Activated CD4-positive, alpha-beta T cell treated with anti-CD3 and anti-CD28 coated beads, Interleukin-2, amount 50 U/mL, for 48 hours (primary cell): ENCODE data around the gene DTX3L.
"Not testable (repeated sequence)": the region's sequence is repeated elsewhere in the genome, so short reads cannot be mapped to it uniquely, and the experiment has no call there.

ENCODE experiments used
- DNase-seq, 2 experiments: peaks; one replicate each; pipeline ENCODE4 v3.0.0-alpha.2; 2020

Gene DTX3L

DNA sequence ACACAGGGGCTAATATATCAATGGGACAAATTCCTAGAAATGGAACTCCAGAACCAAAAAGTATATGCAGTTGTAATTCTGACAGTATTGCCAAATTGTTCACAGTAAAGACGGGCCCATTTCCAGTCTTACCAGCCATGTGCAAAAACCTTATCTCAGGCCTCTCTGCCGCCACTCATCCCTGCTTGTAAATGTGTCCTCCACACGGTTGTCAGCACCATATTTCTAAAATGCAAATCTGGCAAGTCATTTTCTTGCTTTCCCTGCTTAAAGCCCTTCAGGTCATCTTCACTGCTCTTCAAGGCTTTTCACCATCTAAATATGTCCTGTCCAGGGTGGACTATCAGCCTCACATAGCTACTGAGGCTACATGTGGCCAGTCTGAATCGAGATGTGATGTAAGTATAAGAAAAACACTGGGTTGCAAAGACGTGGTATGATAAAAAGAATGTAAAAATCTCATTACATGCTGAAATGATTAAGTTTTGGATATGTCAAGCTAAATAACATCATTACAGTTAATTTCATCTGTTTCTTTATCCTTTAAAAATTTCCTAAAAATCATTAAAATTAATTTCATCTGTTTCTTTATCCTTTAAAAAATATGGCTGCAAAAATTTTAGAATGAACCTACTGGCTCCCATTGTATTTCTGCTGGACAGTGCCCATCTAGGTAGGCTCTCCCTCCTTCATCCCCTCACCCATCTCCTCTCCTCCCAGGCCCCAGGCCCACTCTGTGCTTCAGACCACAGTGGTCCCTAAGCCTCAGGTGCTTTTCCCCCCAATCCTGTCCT, 1.0 kb upstream of the DTX3L start:
- DNase-seq, result no peak

DNA sequence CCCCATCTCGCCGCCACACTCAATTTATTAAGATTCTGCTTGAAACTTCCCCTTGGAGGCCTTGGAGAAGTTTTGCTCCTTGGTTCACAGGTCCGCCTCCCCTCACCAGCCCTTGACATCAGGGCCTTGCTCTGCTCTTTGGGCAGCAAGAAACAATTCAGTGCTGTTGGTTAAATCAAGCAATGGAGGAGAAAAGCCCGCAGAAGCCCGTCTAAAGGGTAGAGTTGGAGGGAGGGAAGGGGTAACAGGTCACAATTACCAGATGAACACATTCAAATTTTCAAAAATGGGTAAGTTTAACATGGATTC, 467 bp upstream of the DTX3L start:
- peak in 1 of 2 experiments; percentile 36 for DNase-seq

DNA sequence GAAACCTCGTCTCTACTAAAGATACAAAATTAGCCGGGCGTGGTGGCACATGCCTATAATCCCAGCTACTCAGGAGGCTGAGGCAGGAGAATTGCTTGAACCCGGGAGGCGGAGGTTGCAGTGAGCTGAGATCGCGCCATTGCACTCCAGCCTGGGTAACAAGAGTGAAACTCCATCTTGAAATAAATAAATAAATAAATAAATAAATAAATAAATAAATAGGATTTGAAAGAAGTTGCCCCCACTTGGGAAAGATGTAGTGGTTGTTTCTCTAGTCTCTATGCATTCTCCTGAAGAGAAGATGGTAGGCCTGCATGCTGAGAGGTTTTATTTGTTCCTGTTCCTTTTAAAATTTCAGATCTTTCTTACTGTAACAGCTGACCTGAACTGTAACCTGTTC, 4.0 kb downstream of the DTX3L start:
- not testable (repeated sequence) for DNase-seq

DNA sequence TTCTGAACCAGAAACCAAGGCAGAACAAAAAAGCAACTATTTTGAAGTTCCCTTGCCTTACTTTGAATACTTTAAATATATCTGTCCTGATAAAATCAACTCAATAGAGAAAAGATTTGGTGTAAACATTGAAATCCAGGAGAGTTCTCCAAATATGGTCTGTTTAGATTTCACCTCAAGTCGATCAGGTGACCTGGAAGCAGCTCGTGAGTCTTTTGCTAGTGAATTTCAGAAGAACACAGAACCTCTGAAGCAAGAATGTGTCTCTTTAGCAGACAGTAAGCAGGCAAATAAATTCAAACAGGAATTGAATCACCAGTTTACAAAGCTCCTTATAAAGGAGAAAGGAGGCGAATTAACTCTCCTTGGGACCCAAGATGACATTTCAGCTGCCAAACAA, 4.6 kb downstream of the DTX3L start:
- DNase-seq, result no peak

DNA sequence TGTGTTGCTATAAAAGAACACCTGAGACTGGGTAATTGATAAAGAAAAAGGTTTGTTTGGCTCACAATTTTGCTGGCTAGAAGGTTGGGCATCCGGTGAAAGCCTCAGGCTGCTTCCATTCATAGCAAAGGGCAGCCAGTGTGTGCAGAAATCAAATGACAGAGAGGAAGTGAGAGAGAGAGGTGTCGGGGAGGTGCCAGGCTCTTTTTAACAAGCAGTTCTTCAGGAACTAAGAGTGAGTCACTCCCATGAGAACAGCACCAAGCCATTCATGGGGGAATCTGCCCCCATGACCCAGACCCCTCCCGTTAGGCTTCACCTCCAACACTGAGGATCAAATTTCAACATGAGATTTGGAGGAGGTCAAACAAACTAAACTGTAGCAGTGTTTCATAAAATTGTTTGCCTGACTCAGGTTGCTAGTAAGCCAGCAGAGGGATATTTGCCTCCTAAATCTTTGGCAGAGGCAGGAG, 8.8 kb downstream of the DTX3L start:
- peak in 1 of 2 experiments; percentile 43 for DNase-seq

DNA sequence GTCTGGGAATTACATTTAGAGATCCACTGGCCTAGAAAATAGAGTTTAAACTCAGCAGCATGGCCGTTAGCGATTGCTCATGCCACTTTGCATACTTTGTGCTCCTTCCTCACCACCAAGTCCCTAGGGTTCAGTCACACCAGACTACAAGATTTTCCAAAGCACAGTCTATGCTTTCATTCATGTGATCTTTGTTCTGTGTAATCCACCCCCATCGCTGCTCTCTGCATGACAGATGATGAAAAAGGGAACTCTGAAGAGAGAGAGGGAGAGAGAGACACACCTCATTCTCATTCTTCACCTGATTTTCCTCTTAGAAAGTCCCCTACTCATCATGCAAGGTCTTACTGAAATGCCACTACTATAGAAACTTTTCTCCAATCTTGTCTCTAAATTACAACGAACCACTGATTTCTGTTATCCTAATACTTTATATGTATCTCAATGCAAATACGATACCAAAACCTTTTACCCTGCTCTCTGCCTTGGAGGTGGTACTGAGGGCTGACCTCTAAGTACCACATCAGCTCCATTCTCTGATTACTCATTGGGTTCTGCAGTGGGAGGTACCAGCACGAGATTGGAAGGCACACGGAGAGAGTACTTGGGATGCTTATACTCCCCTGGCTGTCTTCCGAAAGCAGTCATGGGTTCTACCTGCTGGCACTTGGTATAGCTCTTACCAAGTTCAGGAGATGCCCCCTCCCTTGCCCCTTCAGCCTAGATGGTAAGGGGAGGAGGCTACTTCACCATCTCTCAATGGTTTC, 12.2 kb downstream of the DTX3L start:
- peak; percentile 56 to 73 for DNase-seq

DNA sequence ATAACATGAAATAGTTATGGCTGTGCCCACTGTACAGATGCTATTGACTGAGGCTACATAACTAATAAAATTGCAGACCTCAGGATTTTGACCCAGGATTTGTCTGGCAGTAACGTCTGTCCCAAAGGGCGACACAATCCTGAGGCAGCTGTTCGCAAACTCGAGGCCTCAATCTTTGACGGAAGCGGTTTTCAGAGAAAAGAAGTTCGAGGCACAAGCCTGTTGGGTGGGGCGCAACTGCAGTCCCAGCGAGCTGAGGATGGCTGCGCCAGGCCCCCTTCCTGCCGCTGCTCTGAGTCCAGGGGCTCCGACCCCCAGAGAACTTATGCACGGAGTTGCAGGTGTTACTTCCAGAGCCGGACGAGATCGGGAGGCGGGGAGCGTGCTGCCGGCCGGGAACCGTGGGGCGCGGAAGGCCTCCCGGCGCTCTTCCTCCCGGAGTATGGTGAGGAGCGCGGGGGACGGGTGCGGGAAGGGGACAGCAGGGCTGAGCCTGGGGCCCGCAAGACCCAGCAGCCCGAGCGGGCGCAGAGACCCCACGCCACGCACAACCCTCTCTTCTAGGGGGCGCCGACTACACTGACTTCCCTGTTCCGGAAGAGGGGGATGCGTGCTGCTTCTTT, 13.4 kb downstream of the DTX3L start, which contains the start of gene PARP15:
PARP15 (plus strand) TSS at position 242 of the 623 bp plus-strand sequence; CDS start at position 260, 18 bp downstream.
- DNase-seq, result peak; percentile 48 to 58

DNA sequence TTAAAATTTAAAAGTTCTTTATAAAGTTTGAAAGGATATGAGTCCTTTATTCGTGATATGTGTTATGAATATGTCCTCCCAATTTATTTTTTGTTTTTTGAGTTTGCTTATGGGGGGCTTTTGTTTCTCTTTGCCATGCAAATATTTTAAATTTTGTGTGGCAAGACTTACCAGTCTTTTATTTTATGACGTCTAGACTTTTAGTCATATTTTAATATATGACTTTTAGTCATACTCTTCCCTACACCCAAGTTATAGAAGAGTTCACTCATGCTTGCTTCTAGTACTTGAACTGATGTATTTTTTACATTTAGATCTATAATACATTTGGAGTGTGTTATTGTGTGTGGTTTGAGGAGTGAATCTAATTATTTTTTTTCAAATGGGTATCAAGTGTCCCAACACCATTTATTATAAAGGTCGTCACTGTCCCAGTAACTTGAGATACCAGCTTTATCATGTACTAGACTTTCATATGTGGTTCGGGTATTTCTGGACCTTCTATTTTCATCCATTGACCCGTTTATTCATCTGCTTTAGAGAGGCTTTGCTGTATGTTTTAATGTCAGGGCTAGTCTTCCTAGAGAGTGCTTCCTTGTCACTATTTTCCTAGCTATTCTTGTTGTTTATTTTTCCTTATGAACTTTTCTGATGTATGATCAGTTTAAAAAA, 14.1 kb downstream of the DTX3L start:
- no peak for DNase-seq

DNA sequence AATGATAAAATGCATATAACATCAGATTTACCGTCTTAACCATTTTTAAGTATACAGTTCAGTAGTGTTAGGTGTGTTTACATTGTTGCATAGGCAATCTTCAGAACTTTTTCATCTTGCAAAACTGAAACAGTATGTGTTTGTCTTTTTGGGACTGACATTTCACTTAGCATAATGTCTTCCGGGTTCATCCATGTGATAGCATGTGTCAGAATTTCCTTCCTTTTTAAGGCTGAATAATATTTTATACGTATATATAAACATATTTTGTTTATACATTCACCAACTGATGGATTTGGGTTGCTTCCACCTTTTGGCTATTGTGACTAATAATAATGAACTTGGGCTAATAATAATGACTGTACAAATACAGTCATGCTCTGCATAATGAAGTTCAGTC, 16.3 kb downstream of the DTX3L start:
- no peak for DNase-seq

DNA sequence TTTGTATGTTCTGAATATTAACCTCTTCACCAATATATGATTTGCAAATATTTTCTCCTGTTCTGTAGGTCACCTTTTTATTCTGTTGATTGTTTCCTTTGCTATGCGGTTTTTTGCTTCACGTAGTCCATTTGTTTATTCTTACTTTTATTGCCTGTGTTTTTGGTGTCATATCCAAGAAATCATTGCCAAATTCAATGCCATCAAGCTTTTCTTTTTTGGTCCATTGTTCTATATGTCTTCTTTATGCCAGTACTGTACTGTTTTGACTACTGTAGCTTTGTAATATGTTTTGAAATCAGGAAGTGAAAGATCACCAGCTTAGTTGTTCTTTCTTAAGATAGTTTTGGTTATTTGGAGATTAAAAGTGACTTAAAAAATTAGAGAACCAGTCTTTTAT, 17.5 kb downstream of the DTX3L start:
- DNase-seq, result no peak

DNA sequence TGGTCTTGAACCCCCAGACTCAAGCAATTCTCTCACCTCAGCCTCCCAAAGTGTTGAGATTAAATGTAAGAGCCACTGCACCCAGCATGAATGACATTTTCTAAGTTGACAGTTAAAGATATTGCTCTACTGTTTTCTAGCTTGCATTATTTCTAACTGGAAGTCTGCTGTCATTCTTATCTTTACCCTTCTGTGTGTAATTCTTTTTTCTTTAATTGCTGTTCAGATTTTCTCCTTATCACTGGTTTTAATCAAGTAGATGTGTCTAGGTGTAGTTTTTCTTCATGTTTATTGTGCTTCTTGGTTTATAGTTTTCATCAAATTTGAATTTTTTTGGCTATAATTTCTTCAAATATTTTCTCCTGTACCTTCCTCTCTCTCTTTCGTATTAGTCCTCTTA, 18.3 kb downstream of the DTX3L start:
- DNase-seq, result no peak

DNA sequence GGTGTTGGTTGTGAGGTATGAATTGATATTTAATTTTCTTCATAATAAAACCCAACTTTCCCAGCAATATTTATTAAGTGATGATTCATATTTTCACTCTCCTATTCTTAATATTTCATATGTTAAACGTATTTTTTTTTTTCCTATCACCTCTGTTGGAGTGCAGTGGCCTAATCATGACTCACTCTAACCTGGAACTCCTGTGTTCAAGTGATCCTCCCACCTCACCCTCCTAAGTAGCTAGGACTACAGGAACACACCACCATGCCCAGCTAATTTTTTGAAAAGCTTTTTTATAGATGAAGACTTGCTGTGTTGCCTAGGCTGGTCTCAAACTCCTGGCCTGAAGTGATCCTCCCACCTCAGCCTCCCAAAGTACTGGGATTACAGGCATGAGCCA, 22.0 kb downstream of the DTX3L start:
- DNase-seq, result no peak

DNA sequence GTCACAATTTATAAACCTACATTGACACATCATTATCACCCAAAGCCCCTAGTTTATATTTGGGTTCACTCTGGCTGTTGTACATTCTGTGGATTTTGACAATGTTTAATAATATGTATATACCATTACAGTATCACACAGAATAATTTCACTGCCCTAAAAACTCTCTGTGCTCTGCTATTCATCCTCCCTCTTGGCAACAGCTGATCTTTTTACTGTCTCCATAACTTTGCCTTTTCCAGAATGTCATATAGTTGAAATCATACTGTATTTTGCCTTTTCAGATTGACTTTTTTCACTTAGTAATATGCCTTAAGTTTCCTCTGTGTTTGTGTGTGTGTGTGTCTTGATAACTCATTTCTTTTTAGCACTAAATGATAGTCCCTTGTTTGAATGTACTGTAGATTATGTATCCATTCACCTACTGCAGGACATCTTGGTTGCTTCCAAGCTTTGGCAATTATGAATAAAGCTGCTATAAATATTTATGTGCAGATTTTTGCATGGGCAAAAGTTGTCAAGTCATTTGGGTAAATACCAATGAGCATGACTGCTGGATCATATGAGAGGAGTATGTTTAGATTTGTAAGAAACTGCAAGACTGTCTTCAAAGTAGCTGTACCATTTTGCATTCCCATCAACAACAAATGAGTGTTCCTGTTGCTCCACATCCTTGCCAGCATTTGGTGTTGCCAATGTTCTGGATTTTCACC, 22.8 kb downstream of the DTX3L start:
- DNase-seq, result no peak

DNA sequence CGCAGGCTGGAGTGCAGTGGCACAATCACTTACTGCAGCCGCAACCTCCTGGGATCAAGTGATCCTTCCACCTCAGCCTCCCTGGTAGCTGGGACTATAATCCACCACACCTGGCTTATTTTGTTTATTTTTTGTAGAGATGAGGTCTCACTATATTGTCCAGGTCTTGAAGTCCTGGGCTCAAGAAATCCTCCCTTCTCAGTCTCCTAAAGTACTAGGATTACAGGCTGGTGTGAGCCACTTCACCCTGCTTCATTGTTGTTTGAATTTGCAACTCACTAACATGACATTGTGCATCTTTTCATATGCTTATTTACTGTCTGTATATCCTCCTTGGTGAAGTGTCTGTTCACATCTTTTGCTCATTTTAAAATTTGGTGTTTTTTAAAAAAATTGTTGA, 23.4 kb downstream of the DTX3L start:
- DNase-seq, result no peak

DNA sequence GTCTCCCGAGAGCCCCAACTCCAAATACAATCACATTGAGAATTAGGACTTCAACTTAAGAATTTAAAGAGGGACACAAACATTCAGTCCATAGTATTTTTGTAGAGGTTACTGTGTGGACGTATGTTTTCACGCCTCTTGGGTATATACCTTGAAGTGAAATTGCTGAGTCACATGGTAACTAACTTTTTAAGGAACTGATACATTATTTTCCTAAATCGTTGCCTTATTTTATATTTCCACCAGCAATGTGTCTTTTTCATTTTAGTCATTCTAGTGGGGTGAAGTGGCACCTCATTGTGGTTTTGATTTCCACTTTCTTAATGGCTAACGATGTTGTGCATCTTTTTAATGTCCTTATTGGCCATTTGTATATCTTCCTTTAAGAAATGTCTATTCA, 25.2 kb downstream of the DTX3L start:
- DNase-seq, result no peak

DNA sequence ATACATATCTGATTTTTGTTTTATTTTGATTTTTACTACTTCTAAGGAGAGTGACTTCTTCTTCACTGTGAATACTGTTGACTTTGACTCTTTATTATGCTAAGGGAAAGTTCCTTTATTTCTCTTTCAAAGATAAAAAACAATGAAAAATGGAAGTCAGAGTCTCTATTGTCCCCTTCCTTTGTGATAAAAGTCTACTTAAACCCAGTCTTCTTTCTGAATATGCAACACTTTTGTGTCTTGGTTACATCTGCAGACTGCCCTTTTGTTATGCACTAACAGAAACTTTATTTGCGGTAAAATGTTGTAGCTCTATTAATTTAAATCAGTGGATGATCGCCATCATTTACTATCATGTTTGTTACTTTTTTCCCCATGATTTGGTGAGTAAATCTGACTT, 26.5 kb downstream of the DTX3L start:
- no peak for DNase-seq

DNA sequence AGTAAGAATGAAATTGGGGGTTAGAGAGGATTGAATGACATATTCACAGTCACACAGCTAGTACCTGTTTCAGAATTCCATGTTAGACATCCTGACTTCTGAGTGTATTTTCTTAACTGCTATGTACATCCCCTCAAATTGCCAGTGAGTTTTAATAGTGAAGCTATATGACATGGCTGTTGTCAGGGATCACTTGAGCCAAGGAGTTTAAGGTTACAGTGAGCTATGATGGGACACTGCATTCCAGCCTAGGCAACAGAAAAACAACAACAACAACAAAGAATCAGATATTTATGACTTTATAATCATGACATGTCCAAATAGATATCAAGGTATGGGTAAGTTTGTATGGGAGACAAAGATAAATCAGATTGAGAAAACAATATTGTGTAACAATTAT, 29.9 kb downstream of the DTX3L start:
- DNase-seq, result no peak

DNA sequence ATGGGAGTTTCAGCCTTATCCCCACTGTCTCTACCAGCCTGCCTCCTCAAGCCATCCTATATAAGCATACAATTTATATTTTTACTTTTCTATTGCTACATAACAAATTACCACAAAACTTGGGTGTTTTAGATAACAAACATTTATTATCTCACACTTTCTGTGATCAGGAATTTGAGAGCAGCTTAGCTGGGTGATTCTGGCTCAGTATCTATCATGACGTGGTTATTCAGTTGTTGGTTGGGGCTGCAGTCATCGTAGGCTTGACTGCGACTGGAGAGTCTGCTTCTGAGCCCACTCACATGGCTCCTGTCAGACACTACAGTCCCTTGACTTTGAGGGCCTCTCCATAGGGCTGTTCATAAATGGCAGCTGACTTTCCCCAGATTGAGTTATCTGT, 34.0 kb downstream of the DTX3L start:
- no peak for DNase-seq

DNA sequence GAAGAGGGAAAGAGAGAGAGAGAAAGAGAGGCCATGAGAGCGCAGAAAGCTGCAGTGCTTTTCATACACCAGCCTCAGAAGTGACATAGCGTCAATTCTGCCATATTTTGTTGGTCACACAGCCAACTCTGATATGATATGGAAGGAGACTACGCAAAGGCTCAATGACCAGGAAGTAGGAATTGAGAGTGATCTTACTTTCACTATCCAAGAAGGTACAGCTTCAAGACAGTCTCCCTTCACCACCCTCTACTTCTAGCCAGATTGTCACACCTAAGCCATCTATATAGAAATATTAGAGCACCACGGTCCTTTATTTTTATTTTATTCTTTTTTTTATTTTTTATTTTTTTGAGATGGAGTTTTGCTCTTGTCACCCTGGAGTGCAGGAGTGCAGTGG, 34.4 kb downstream of the DTX3L start:
- DNase-seq, result no peak

DNA sequence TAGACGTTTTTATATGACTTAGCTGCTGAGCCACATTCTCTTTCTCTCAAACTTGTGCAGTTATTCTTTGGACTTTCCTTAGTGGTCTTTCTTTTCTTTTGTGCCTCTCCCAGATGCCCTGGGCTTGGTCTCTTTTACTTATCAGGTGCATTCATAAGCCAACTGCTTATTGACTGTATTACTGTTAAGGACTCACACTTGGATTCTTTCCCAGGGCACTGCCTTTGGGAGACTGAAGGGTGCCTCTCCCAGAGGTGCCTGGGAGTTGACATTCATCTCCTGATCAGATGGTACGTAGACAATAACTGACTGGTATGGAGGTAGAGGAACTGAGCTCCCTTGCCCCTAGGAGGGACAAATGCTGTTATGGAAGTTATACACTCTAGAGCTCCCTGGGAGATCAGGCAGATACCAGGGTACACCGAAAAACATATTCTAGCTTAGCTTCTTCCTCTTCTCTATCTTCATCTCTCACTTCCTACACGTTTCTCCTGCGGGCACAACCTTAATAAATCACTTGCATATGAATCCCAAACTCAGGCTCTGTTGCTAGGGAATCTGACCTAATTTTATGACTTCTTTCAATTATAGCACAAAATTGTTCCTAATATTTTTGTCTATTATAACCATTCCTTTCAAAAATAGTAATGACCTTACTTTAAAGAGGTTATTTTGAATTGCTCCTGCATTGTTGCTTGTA, 38.0 kb downstream of the DTX3L start:
- DNase-seq, result no peak

DNA sequence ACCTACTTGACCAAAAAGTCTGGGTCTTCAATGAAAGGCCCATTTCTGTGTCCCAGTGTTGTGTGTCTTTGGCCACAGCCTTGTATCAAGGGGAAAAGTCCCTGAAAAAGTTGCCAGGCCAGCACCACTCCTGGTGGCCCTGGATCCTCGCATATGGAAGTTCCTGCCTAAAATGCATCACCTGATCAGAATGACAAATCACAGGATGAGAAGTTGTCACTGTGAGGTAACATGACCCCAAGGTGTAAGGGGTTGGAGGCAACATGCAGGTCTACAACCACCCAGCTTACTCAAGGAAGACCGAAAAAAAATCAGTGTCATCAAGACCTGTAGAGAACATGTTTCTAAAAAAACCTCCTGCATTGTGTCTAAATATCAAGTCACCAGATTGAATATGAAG, 38.9 kb downstream of the DTX3L start:
- DNase-seq, result no peak

DNA sequence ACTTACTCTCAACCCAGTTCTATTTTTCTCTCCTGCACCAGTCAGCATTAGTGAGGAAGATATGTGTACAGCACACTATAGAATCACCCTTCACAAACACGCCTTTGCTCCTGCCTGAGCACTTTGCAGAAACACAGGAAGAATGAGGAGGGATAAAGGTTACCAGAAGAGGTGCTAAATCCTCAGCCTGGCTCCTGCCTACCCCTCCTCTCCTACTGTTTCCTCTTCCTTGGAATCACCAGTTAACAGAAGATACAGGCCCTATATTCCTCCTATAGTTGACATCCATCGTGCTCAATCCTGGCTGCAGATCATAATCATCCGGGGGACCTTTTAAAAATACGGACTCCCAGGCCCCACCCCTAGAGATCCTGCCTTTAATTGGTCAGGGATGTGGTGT, 42.2 kb downstream of the DTX3L start:
- DNase-seq, result no peak
